HEK293T (cell line): ENCODE measurements around the gene SMTNL2.

Experiments used
- ARNT ChIP-seq: fragments of 450-650 bp; IDR thresholded peaks from 2 replicates; pipeline ENCODE4 v1.6.1; 2017; ENCODE audit warnings: mild to moderate bottlenecking
- CTBP1 ChIP-seq: fragments of 450-650 bp; IDR thresholded peaks from 2 replicates; pipeline ENCODE4 v1.6.1; 2016; ENCODE audit warnings: borderline replicate concordance
- ELF4 ChIP-seq: fragments of 450-650 bp; IDR thresholded peaks from 2 replicates; pipeline ENCODE4 v1.6.1; 2017; ENCODE audit warnings: antibody characterized with exemption
- FOXA1 ChIP-seq: fragments of 450-650 bp; IDR thresholded peaks from 2 replicates; pipeline ENCODE4 v1.6.1; 2016; ENCODE audit warnings: mild to moderate bottlenecking
- FOXM1 ChIP-seq: fragments of 450-650 bp; IDR thresholded peaks from 2 replicates; pipeline ENCODE4 v1.6.1; 2017; ENCODE audit warnings: mild to moderate bottlenecking, borderline replicate concordance
- HDGF ChIP-seq: fragments of 450-650 bp; IDR thresholded peaks from 2 replicates; pipeline ENCODE4 v1.6.1; 2017; ENCODE audit warnings: antibody characterized with exemption, borderline replicate concordance
- L3MBTL2 ChIP-seq: fragments of 450-650 bp; conservative IDR thresholded peaks from 2 replicates; pipeline ENCODE4 v1.6.1; 2016; ENCODE audit warnings: mild to moderate bottlenecking
- NFRKB ChIP-seq: fragments of 450-650 bp; IDR thresholded peaks from 2 replicates; pipeline ENCODE4 v1.6.1; 2016; ENCODE audit warnings: mild to moderate bottlenecking, moderate library complexity
- PKNOX1 ChIP-seq: fragments of 450-650 bp; IDR thresholded peaks from 2 replicates; pipeline ENCODE4 v1.6.1; 2016
- SP1 ChIP-seq: fragments of 450-650 bp; IDR thresholded peaks from 2 replicates; pipeline ENCODE4 v1.6.1; 2017
- SUZ12 ChIP-seq: fragments of 450-650 bp; IDR thresholded peaks from 2 replicates; pipeline ENCODE4 v1.6.1; 2016; ENCODE audit warnings: mild to moderate bottlenecking
- TARDBP ChIP-seq: fragments of 450-650 bp; IDR thresholded peaks from 2 replicates; pipeline ENCODE4 v1.6.1; 2016
- ZNF384 ChIP-seq: fragments of 450-650 bp; IDR thresholded peaks from 2 replicates; pipeline ENCODE4 v1.6.1; 2016

GRCh38 chr17:4593021-4593421 is 8.7 kb downstream of the SMTNL2 start:
- TF ChIP-seq NFRKB = no peak
- no peak for TF ChIP-seq PKNOX1
- no peak for TF ChIP-seq SUZ12
- no peak for TF ChIP-seq FOXA1
- TF ChIP-seq ARNT = no peak
- TF ChIP-seq HDGF = no peak
- no peak for TF ChIP-seq TARDBP
- TF ChIP-seq FOXM1 = no peak
- no peak for TF ChIP-seq SP1
- no peak for TF ChIP-seq L3MBTL2
- TF ChIP-seq ZNF384 = no peak
- TF ChIP-seq ELF4 = no peak
- TF ChIP-seq CTBP1 = no peak
